HG03135 (cell line): Measurements from ENCODE around the gene TSPAN6.

Experiments
- ATAC-seq: cut with Tn5 transposase; IDR thresholded peaks from one replicate; pipeline ENCODE4 v1.9.1; 2021; ENCODE audit warnings: mild to moderate bottlenecking, moderate library complexity; ENCODE audit not compliant: unreplicated experiment

TSPAN6 gene, protein sequence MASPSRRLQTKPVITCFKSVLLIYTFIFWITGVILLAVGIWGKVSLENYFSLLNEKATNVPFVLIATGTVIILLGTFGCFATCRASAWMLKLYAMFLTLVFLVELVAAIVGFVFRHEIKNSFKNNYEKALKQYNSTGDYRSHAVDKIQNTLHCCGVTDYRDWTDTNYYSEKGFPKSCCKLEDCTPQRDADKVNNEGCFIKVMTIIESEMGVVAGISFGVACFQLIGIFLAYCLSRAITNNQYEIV

DNA sequence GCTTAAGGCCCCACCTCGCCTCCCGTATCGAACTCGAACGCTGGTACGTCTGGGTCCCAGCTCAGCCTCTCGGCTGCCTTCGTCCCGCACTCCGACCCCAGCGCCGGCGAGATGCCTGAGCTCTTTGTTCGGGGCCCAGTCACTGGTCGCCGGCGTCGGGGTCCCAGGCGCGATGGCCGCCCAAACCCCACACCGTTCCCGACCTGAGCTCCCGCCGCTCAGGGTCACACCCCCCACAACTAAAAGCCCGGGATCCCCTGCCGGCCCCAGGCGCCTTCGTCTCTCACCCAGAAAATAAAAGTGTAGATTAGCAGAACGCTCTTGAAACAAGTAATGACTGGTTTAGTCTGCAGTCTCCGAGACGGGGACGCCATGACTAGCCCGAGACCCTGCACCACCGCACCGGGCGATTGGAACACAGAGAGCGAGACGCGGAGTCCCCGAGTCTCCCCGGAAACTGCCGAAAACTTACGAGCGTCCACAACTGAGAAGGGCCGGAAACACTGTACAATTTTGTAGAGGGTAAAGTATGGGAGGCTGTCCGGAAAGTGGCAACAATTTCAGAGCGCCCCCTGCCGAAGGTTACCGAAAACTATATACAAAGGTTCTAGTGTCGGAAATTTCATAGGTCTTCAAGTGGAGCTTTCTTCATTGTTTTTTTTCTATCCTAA, at the start of gene TSPAN6:
TSS of gene TSPAN6 (minus strand) at position 486 of the 671 bp plus-strand sequence. CDS start at position 374, 112 bp downstream.
- peak; percentile 86 for ATAC-seq

DNA sequence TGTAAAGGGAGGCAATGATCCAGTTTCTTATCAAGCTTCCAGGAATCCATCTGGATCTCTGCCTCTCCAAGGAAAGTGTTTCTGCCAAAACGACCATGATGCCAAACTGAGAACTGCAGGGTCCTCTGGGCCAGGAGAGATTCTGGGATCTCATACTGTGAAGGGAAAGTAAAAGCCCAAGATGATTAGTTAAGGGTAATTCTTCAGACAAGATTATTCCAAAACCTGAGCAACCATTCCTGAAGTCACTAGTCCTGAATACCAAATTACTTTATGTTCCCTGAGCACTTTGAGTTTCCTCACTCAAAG, 49.3 kb upstream of the TSPAN6 start:
- no peak for ATAC-seq

DNA sequence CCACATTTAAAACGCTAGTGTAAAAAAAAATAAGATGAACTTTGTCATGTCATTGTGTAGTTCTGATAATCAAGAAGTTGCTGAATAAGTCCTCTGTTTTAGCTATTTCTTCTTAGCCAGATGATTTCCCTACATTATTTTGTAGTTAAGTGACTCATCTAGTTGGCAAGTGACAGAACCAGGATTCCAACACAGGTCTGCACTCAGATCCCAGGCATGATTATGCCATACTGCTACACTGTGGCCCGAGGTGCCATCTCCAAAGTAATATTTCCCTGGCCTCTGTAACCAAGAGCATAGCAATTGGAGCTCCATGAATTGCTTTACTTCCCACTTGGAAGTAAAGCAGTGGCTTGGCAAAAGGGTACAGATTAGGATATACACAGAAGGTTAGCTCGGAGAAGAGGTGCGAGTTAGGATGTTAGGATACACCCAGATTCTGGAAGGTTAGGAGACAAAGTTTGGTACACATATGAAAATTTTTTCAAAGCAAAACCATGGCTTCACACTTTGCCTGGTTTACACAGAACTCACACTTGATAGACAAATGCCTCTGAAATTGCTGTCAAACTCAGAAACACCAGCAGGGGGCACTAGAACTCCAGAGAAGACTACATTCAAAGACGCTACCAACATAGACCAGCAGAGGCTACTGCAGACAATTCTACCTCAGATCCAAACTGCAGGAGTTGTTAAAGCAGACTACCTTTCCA, 48.8 kb upstream of the TSPAN6 start:
- peak; percentile 84 for ATAC-seq

DNA sequence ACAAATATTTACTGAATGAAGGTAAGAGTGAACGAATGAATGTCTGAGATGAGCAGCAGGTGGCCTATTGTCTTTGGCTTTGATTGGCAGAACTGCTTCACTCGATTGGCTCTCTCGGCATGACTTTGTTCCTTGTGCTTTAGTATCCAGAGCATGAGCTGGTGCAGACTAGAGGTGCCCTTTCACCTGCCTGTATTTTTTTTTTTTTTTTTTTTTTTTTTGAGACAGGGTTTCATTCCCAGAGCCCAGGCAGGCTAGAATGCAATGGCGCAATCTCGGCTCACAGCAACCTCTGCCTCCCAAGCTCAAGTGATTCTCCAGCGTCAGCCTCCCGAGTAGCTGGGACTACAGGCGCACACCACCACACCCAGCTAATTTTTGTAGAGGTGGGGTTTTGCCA, 46.3 kb upstream of the TSPAN6 start:
- no peak for ATAC-seq

DNA sequence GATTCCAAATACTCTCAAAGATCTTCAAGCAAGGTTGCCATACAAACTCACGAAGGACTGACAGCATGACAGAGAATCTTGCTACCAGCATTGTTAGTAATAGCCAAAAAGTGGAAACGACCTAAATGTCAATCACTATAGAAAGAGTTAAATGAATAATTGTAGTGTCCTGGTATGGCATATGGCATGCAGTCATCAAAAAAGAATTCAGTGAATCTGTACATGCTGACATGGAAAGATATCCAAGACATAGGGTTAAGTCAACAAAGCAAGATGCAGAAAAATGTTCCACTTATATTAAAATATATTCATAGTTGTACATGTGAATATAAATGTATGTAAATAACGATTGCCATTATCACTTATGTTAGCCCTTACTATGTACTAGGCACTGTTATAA, 45.0 kb upstream of the TSPAN6 start:
- ATAC-seq: no peak

DNA sequence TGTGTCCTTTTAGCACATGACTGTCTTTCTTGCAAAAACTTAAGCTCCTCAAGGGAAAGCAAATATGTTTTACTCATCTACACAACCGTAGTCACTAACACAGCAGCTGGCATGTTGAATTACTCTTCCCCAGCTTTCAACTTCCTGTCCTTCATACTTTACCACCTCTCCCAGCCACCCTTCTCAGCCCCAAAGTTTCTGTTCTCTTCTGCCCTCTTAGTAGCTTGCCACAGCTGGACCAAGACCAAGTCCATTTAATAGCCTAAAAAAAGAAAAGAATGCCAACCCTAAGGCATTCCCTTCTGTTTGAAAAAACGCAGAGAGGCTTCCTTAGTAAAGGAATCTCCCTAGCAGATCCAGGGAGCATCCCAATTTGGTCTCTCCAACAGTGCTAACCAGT, 44.1 kb upstream of the TSPAN6 start:
- no peak for ATAC-seq

DNA sequence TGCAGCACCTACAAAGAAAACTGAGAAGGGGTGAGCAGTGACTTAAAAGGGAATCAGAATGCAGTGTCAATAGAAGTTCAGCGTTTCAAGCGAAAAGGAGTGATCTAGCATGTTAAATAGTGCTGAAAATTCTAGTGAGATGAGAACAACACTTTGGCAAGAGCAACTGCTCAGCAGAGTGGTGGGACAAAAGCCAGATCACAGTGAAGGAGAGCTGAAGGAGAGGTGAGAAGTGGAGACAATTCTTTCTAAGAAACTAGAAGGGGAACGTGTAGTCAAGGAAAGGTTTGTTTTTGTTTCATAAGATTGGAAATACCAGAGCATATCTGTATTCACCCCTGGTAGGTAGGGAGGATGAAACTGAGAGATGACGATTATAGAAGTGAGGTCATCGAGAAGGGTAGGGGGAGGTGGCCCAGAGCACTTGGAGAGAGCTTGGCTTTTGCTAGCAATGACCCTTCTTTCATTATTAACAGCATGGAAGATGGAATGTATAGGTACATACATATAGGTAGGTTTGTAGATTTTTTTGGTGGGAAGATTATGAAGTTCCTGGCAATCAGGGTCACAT, 41.1 kb upstream of the TSPAN6 start:
- ATAC-seq: no peak

DNA sequence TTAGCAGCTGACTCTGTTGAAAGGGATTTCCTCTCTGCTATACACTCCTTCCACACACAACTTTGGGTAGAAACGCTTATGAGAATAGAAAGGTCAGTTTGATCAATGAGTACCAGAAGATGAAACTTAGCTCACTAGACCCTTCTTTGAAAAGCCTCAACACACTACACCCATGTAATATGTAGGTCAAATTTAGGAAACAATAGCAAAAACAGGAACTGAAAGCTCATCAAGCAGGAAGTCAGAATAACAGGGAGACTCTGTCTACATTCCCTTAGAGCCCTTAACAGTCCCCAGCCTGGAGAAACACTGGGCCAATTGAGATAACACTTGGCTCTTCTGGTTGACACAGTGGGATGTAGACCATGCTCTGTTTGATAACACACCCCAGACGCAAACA, 38.1 kb upstream of the TSPAN6 start:
- peak; percentile 57 for ATAC-seq

DNA sequence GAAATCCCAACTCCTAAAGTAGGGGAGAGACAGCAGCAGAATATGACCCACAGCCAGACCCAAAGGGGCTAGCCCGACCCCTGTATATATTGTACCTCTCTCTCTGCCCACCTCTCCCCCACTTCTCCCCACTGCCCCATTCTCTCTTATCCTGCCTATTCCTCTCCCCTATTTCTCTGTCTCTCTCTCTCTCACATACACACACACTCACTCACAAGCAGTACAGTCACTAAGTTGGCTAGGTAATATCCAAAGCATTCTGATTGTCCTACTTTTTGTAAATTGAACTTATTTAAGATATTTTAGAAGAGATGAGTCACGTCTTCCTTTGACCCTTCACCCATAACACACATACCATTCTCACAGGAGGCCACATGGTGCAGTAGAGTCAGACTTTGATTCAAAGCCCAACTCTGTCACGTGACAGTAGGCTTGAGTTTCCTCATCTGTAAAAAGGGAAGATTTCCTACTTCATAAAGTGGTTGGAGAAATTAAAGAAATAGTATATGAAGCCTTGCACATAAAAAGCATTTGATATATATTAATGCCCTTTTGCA, 36.9 kb upstream of the TSPAN6 start:
- ATAC-seq: no peak

DNA sequence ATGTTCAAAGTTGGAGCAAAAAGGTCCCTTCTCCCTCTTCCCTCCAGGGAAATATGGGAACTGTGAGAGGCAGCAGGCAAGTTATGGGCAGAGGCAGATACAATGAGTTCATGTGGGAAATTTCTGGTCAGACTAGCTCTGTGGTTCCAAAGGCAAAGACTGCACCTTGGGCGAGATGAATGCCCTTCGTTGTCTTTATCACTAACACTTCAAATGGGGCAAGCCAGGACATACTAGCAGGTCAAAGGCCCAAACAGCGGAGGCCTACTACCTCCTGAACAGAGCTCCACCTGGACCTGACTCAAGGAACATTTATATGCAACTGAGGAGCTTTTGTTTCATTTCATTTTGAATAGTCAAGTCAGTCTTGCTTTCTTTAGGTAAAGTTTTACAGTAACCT, 36.4 kb upstream of the TSPAN6 start:
- no peak for ATAC-seq

DNA sequence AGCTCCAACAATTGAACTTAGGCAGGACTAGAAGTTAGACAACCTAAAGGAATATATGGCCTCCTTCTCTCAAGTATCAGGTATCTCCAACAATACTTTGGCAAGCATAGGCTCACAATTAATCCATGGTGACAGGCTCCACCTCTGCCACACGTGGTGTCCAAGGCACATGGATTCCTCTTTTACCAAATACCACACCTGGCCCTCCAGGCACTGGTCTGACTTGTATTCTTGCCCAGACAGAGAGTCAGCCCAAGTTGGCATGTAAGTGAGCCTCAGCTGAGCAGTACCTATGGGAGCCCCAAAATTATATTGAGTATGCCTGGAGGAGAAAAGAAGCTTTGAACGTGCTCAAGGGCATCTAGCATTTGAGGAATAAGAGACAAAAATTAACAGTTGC, 27.0 kb upstream of the TSPAN6 start:
- ATAC-seq: no peak

DNA sequence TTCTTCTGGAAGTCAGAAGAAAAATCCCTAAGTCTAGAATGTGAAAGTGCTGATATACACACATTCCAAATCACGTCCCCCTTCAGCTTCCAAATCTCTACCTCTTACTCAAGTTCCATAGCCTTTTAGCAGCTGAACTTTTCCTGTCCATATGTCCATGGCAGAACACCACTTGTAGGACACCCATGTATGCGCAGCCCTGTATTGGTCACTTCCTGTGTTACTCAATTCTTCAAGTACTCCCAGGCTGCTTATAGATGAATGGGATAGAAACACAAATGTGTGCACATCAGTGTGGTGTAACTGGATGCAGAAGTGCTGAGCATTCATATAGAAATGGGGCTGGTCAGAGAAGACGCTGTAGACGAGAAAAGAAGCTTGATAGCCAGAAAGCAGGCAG, 26.2 kb upstream of the TSPAN6 start:
- ATAC-seq: no peak

DNA sequence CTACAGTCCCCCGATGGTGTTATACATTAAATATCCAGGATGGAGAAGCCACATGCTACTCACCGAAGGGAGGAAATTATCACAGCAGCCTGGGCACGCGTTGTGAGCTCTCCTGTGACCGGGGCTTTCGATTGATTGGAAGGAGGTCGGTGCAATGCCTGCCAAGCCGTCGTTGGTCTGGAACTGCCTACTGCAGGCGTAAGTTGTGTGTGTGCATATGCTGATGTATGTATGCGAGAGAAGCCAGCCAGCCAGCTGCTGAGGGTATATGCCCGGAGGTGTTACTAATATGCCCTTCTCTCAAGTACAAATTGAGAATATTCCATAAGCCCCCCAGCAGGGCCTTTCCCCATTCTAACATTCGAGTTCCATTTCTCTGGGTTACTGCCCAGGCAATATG, 25.6 kb upstream of the TSPAN6 start:
- ATAC-seq: no peak

DNA sequence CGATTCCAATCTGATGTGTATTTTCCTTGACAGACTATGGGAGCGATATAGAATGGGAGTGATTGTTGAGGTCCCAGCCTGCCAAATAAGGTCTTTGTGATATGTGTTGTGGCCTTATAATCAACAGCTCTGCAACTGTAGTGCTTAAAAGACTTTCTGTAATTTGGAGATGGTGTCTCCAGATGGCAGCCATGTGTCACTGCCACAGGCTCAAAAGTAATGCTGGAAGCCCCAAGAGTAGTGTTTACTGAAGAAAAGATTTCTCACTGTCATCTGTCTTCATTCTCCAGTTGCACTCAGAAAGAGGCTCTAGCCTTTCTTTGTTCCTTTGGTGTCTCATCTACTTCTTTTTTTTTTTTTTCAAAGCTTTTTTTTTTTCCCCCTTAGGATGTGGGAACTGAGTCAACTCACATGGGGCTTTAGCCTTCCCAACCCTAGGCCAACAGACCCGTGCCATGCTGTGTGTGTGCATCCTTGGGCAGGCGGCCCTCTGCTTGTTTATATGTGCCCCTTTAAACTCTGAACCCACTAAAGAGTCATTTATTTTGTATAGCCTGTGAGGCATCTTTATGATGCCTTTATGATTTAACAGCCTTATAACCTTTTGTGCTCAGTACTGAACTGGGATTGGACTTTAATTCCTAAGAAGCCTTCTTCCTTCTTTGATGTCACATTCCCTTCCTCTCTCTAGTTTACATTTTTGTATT, 23.0 kb upstream of the TSPAN6 start:
- ATAC-seq: no peak

DNA sequence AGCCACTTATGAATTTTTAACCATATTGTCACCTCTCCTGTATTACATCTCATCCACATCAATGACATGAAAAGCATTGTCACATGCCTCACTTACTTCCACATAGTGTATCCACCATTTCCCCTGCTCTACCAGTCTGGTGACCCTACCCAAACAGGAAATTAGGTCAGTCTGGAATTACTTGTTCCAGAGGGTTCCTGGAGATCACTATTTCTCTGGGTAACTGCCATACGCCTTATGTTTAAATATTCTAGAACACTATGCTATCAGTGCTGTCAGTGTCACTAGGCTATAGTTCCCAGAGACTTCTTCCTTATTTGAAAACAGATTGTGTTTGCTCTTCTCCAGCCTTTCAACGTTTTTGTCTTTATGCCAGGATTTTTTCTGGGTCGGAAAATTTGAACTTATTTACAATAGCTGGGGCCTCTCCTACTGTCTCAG, 22.4 kb upstream of the TSPAN6 start:
- no peak for ATAC-seq

DNA sequence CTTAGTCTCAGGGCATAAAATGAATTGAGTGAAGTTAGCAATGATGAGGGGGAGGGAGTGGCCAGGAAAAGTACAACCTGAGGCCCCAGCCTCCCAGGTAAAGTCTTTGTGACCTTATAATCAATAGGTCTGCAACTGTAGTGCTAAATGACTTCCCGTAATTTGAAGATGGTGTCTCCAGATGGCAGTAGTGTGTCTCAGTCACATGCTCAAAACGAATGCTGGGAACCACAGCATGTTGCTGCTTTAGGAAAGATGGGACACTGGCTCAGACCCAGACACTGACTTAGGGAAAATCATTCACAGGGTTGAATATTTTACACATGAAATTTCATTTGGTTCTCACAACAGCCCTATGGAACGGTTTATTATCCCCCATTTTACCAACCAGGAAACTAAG, 17.7 kb upstream of the TSPAN6 start:
- ATAC-seq: no peak

DNA sequence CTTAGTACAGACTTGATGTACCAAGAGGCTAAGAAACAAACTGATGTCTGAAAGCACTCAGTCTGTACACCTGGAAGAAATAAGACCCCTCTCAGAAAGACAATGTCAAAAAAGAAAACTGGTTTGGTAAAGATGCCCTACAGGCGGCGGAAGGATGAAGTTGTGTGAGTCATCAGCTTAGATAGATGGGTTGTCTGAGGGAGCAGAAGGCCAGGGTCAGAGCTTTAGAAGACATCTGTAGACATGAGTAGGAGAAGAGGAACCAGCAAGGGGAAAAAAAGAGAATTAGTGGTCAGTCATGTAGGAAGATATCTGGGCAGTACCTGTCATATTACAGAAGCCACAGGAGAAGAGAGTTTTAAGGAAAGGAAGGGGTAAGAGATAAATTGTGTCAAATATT, 15.7 kb upstream of the TSPAN6 start:
- no peak for ATAC-seq

DNA sequence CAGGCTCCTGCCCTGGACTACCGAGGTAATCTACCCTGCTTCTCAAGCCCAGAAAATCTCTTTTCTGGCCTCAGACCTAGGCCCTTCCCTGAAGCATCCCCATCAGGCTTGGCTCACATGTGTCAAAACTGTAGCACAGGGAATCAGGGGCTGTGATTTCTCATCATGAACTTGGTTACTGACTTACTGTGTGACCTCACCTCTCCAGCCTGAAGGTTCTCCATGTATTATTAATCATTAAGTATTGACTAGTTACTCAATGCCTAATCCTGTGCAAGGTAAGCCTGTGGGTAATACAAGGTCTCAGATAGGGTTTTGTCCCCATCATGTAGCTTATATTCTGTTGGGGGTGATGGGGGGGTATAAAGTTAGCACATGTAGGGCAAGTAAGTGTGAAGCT, 14.2 kb upstream of the TSPAN6 start:
- peak; percentile 55 for ATAC-seq

DNA sequence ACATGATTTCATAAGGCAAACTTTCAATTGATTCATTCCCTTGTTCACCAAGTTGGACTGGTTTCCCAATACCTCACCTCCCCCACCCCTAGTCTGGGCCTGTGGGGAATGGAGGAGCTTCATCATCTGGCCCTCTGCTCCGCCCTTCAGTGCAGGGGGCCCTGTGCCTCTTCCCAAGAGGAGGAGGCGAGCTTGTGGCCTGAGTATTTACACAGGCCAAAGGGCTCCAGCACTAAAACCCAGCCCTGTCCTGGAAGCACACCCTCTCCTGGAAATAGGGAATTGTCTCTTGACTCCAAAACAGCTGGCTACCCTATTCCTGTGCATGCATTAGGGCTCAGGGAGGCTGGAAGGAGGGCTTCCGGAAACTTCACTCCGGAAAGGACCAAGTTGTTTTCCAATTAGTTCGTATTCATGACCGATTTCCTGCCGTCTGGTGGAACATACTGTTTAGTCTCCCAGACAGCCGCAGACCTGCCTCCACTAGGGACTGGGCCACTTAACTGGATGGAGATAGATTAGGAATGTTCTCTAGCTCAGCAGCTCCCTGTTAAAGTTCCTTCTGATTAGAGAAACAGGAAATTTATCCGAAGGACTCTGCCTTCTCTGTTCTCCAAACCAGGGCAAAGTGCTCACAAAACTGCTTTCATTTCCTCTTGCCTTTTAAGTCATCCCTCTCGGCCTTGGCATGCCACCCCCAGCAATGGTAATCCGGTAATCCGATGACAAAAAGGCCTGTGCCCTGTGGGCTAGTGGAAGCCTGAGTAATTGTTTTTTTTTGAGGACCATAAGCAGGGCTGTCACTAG, 13.1 kb upstream of the TSPAN6 start:
- no peak for ATAC-seq
